K562 (cell line): Measurements from ENCODE around the gene CCDC88A. TPM values are rescaled to one million over a fixed set of nuclear protein-coding genes. Genes with fewer than 3 reads are reported as not detected.

Experiments
- CBX5 ChIP-seq: IDR thresholded peaks from 2 replicates; pipeline ENCODE4 v1.6.1; 2014; ENCODE audit warnings: low read depth, borderline replicate concordance
- CCNT2 ChIP-seq: IDR thresholded peaks from 2 replicates; pipeline ENCODE4 v1.6.1; 2011; ENCODE audit warnings: borderline replicate concordance, low read depth, mild to moderate bottlenecking, moderate library complexity, mixed read lengths, low read length; ENCODE audit not compliant: insufficient read length; ENCODE audit errors: extremely low read depth
- MAFG ChIP-seq: fragments of 450-650 bp; conservative IDR thresholded peaks from 2 replicates; pipeline ENCODE4 v1.6.1; 2016; ENCODE audit warnings: missing genetic modification characterization, missing compliant biosample characterization
- MYC ChIP-seq, 2 experiments: fragments of 250-450 bp in 1 of 2; sonication (Bioruptor Pico) in 1 of 2; IDR thresholded peaks; 2 replicates each; pipeline versions ENCODE4 v1.5.1 to v1.6.1; 2012 to 2021; ENCODE audit warnings: low read depth in 2 of 2, borderline replicate concordance in 1 of 2, improper control_type of control experiment in 1 of 2, low read length in 1 of 2, mild to moderate bottlenecking in 1 of 2, moderate library complexity in 1 of 2
- NFE2L1 ChIP-seq: fragments of 450-650 bp; IDR thresholded peaks from 2 replicates; pipeline ENCODE4 v1.6.1; 2016; ENCODE audit warnings: missing genetic modification characterization, low read depth, mild to moderate bottlenecking, missing compliant biosample characterization, moderate library complexity, borderline replicate concordance
- NUFIP1 ChIP-seq: fragments of 450-650 bp; IDR thresholded peaks from 2 replicates; pipeline ENCODE4 v1.6.1; 2018; ENCODE audit not compliant: partially characterized antibody
- RBM25 ChIP-seq: fragments of 200-400 bp; formaldehyde crosslinking; IDR thresholded peaks from 2 replicates; pipeline ENCODE4 v1.6.1; 2018; ENCODE audit warnings: low read length, low read depth, moderate library complexity; ENCODE audit not compliant: severe bottlenecking
- TARDBP ChIP-seq: fragments of 450-650 bp; IDR thresholded peaks from 2 replicates; pipeline ENCODE4 v1.6.1; 2016
- XRCC3 ChIP-seq: fragments of 450-650 bp; IDR thresholded peaks from 2 replicates; pipeline ENCODE4 v1.6.1; 2017; ENCODE audit warnings: mild to moderate bottlenecking, moderate library complexity
- ZNF280B ChIP-seq: fragments of 250-450 bp; sonication (Bioruptor Pico); IDR thresholded peaks from 2 replicates; pipeline ENCODE4 v1.5.1; 2021; ENCODE audit warnings: mild to moderate bottlenecking
- ZNF354B ChIP-seq: fragments of 250-450 bp; sonication (Bioruptor Pico); IDR thresholded peaks from 2 replicates; pipeline ENCODE4 v1.4.0; 2020
- ZNF449 ChIP-seq: fragments of 250-450 bp; sonication (Bioruptor Pico); IDR thresholded peaks from 2 replicates; pipeline ENCODE4 v1.8.0; 2022; ENCODE audit warnings: moderate library complexity, mild to moderate bottlenecking, inconsistent platforms
- polyA plus RNA-seq, 8 experiments: library from polyadenylated mRNA; depleted of rRNA in 4 of 8; stranded (reverse) in 5 of 8; unstranded in 3 of 8; fragments of >200 nt; fragmentation: Nextera tagmentation in 2 of 8; fragmentation: Illumina TruSeq in 1 of 8; extraction: Ambion mirVana in 2 of 8; extraction: Trizol in 1 of 8; gene quantifications; 2 replicates each; pipeline versions ENCODE4 v1.2.1 to v1.2.3, GENCODE V29; 2011 to 2014; ENCODE audit warnings: inconsistent platforms in 1 of 8, missing spikeins in 1 of 8
- total RNA-seq, 7 experiments: library from RNA; depleted of rRNA in 6 of 7; stranded (reverse); fragments of >200 nt in 6 of 7; fragmentation: Illumina TruSeq in 2 of 7; extraction: Trizol in 2 of 7; gene quantifications; 2 replicates each; pipeline versions ENCODE4 v1.2.1 to v1.2.3, GENCODE V29; 2011 to 2021; ENCODE audit warnings: low replicate concordance in 1 of 7
- TF ChIP-seq, protein P1 (sequence below): fragments of 250-450 bp; sonication (Bioruptor Pico); IDR thresholded peaks from 2 replicates; pipeline ENCODE4 v1.4.0; 2020
- TF ChIP-seq, protein P2 (sequence below): fragments of 250-450 bp; sonication (Bioruptor Pico); IDR thresholded peaks from 2 replicates; pipeline ENCODE4 v1.6.1; 2021; ENCODE audit warnings: mild to moderate bottlenecking
- TF ChIP-seq, protein P3 (sequence below): fragments of 450-650 bp; IDR thresholded peaks from 2 replicates; pipeline ENCODE4 v1.6.1; 2017; ENCODE audit warnings: antibody characterized with exemption, mild to moderate bottlenecking
- TF ChIP-seq, protein P4 (sequence below): fragments of 200-800 bp; sonication (Bioruptor generic); IDR thresholded peaks from 2 replicates; pipeline ENCODE4 v1.6.1; 2017; ENCODE audit warnings: missing genetic modification characterization, missing compliant biosample characterization

CCDC88A gene
- total and polyA plus RNA-seq, 9 of the 15 experiments (the other 6 are each of a cell fraction or from before 2014, with no cell fraction given) = 29.3 to 102 (median 55.6) TPM

- TF ChIP-seq, protein P1, sequence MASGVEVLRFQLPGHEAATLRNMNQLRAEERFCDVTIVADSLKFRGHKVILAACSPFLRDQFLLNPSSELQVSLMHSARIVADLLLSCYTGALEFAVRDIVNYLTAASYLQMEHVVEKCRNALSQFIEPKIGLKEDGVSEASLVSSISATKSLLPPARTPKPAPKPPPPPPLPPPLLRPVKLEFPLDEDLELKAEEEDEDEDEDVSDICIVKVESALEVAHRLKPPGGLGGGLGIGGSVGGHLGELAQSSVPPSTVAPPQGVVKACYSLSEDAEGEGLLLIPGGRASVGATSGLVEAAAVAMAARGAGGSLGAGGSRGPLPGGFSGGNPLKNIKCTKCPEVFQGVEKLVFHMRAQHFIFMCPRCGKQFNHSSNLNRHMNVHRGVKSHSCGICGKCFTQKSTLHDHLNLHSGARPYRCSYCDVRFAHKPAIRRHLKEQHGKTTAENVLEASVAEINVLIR (CRISPR knock-in tag) = no peak
- TF ChIP-seq CCNT2 = peak; percentile 98
- TF ChIP-seq ZNF354B = no peak
- no peak for TF ChIP-seq ZNF280B
- TF ChIP-seq ZNF449 (CRISPR knock-in tag) = no peak
- no peak for TF ChIP-seq NFE2L1
- TF ChIP-seq MYC (IDR thresholded peaks at IDR 0.05; ENCODE audit: low read depth, low read length) = peak; percentile 87
- TF ChIP-seq MYC (CRISPR knock-in tag; IDR thresholded peaks at IDR 0.05; ENCODE audit: borderline replicate concordance, low read depth) = no peak
- TF ChIP-seq, protein P2, sequence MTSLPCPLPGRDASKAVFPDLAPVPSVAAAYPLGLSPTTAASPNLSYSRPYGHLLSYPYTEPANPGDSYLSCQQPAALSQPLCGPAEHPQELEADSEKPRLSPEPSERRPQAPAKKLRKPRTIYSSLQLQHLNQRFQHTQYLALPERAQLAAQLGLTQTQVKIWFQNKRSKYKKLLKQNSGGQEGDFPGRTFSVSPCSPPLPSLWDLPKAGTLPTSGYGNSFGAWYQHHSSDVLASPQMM (CRISPR knock-in tag) = no peak
- TF ChIP-seq XRCC3 = no peak
- peak; percentile 36; the same call in 1 of the 2 replicates for TF ChIP-seq TARDBP
- TF ChIP-seq NUFIP1 = no peak
- TF ChIP-seq, protein P3, sequence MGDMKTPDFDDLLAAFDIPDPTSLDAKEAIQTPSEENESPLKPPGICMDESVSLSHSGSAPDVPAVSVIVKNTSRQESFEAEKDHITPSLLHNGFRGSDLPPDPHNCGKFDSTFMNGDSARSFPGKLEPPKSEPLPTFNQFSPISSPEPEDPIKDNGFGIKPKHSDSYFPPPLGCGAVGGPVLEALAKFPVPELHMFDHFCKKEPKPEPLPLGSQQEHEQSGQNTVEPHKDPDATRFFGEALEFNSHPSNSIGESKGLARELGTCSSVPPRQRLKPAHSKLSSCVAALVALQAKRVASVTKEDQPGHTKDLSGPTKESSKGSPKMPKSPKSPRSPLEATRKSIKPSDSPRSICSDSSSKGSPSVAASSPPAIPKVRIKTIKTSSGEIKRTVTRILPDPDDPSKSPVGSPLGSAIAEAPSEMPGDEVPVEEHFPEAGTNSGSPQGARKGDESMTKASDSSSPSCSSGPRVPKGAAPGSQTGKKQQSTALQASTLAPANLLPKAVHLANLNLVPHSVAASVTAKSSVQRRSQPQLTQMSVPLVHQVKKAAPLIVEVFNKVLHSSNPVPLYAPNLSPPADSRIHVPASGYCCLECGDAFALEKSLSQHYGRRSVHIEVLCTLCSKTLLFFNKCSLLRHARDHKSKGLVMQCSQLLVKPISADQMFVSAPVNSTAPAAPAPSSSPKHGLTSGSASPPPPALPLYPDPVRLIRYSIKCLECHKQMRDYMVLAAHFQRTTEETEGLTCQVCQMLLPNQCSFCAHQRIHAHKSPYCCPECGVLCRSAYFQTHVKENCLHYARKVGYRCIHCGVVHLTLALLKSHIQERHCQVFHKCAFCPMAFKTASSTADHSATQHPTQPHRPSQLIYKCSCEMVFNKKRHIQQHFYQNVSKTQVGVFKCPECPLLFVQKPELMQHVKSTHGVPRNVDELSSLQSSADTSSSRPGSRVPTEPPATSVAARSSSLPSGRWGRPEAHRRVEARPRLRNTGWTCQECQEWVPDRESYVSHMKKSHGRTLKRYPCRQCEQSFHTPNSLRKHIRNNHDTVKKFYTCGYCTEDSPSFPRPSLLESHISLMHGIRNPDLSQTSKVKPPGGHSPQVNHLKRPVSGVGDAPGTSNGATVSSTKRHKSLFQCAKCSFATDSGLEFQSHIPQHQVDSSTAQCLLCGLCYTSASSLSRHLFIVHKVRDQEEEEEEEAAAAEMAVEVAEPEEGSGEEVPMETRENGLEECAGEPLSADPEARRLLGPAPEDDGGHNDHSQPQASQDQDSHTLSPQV = peak; percentile 35; the same call in 1 of the 2 replicates
- TF ChIP-seq, protein P4, sequence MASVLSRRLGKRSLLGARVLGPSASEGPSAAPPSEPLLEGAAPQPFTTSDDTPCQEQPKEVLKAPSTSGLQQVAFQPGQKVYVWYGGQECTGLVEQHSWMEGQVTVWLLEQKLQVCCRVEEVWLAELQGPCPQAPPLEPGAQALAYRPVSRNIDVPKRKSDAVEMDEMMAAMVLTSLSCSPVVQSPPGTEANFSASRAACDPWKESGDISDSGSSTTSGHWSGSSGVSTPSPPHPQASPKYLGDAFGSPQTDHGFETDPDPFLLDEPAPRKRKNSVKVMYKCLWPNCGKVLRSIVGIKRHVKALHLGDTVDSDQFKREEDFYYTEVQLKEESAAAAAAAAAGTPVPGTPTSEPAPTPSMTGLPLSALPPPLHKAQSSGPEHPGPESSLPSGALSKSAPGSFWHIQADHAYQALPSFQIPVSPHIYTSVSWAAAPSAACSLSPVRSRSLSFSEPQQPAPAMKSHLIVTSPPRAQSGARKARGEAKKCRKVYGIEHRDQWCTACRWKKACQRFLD (CRISPR knock-in tag) = peak; percentile 98
- no peak for TF ChIP-seq MAFG (tag)
- peak; percentile 70 for TF ChIP-seq RBM25
- TF ChIP-seq CBX5 = peak; percentile 81
Observed at GRCh38 chr2:55419679-55420438, at the start of gene CCDC88A (continued).
